22Rv1 (cell line): ENCODE results near the gene SPIC.

ENCODE experiments used
- H3K27ac ChIP-seq: fragments of 450-650 bp; 2 replicates; pipeline ENCODE4 v1.5.1; 2017
- ZFX ChIP-seq: fragments of 450-650 bp; IDR thresholded peaks from 2 replicates; pipeline ENCODE4 v1.6.1; 2017; ENCODE audit warnings: antibody characterized with exemption, borderline replicate concordance
- TF ChIP-seq, protein P1 (sequence below): fragments of 450-650 bp; IDR thresholded peaks from 2 replicates; pipeline ENCODE4 v1.5.1; 2017; ENCODE audit warnings: mild to moderate bottlenecking

Gene SPIC

DNA sequence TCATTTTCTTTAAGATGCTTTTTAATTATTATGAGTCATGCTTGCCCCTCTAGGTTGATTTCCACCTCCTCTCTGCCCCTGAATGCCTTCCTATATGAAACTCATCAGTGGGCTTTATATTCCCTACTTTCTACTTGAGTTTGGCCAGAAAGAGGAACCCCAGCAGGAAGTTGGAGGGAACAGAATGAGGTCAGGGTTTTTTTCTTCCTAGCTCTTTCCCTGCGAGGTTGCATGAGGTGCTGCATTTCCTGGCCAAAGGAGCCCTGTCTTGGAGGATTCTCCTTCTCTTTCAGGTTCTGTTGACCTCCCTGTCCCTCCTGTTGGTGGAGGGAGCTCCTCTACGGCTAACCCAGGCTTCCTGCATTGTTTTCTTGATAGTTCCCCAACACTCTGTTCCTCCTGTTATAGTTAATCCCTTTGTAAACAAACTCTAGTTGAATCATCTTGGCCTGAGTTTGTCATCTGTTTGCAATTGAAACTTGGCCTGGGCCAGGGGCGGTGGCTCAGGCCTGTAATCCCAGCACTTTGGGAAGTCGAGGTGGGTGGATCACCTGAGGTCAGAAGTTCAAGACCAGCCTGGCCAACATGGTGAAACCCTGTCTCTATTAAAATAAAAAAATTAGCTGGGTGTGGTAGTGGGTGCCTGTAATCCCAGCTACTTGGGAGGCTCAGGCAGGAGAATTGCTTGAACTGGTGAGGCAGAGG lies 15.3 kb upstream of the SPIC start:
- TF ChIP-seq, protein P1, sequence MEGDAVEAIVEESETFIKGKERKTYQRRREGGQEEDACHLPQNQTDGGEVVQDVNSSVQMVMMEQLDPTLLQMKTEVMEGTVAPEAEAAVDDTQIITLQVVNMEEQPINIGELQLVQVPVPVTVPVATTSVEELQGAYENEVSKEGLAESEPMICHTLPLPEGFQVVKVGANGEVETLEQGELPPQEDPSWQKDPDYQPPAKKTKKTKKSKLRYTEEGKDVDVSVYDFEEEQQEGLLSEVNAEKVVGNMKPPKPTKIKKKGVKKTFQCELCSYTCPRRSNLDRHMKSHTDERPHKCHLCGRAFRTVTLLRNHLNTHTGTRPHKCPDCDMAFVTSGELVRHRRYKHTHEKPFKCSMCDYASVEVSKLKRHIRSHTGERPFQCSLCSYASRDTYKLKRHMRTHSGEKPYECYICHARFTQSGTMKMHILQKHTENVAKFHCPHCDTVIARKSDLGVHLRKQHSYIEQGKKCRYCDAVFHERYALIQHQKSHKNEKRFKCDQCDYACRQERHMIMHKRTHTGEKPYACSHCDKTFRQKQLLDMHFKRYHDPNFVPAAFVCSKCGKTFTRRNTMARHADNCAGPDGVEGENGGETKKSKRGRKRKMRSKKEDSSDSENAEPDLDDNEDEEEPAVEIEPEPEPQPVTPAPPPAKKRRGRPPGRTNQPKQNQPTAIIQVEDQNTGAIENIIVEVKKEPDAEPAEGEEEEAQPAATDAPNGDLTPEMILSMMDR = no peak
- TF ChIP-seq ZFX = no peak
- H3K27ac ChIP-seq = peak overlapping the region; percentile 83

DNA sequence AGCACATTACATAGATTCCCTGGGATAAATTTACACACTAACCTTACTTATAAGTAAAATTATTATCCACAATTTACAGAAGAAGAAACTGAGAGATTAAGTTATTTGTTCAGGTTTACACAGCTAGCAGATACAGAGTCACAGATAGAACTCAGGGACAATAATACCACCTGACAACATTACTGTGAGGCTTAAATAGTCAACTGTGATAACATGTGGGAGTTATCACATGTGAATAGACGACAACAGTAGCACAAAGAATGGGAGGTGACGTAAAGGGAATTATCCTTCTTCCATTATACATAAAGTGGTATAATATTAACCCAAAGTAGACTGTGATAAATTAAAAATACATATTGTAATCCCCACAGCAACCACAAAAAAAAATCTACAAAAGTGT lies 6.2 kb upstream of the SPIC start:
- TF ChIP-seq ZFX = no peak
- TF ChIP-seq, protein P1 = no peak
- H3K27ac ChIP-seq = no peak overlapping the region

DNA sequence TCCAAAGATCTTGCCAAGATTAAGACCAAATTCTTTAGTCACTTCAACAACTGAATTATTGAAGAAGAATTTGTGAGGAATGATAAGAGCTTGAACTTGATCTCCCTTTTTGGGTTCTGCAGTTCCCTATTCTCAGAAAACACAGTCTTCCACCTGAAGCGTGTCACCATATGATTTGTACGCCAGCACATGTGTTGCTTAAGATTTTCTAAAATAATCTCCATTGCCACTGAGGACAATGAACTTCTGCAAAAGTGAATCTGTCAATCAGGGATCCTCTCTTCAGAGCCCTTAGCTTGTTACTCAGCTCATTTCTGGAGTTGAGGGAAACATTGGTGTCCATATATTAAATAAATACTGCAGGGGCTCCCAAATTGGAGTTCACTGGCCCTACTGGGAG lies 4.2 kb upstream of the SPIC start:
- peak overlapping the region; percentile 79 for H3K27ac ChIP-seq
- TF ChIP-seq ZFX = no peak
- TF ChIP-seq, protein P1 = no peak

DNA sequence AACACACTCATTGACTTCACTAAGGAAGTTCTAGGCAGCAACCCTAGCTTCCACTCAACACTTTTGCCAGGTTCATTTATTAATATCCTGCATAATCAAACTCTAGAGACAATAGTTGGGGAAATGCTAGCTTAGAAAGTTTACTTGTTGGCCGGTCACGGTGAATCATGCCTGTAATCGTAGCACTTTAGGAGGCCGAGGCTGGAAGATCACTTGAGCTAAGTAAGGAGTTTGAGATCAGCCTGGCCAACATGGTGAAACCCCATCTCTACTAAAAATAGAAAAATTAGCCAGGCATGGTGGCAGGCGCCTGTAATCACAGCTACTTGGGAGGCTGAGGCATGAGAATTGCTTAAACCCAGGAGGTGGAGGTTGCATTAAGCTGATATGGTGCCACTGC lies 3.3 kb upstream of the SPIC start:
- peak overlapping the region; percentile 79 for H3K27ac ChIP-seq

DNA sequence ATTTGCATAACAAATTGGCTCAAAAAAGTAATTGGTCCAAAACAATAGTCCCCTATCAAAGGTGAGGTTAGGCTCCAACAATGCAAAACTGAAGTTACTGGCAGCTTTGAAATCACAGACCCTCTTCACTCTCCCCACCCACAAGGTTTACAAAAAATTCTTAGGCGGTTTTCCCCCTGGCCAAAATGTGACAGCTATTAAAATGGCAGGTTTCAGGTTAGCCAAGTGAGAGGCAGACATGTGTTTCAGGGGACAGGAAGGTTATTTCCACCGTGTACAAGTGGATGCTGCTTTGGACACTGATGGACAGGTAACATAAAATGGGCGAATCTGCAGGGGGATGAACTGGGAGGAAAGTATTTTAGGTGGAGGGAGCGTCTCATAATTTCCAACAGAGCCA lies 888 bp upstream of the SPIC start:
- TF ChIP-seq, protein P1 = no peak
- no peak for TF ChIP-seq ZFX
- H3K27ac ChIP-seq = peak overlapping the region; percentile 79

DNA sequence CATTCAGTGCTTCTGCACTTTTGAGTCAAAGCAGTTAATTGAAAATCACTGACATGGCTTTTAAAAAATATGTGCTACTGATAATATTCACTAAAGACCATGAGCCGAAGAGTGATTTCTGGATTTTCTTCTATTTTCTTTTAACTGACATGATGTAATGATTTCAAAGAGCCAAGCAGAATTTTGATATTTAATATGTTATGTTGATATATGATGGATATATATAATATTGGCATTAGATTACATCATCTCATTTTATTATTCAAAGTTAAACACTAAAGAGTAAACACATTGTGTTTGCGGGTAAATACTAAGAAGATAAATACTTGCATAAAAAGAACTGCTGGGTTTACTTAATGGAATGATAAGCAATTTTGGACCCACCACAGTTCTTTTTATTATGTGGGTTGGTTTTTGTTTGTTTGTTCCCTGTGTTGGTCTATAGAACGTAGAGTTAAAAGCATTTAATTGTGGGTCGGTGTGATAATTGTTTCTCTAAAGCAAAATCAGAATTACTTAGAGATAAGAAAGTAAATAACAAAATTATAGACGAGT lies 692 bp downstream of the SPIC start:
- peak overlapping the region; percentile 79 for H3K27ac ChIP-seq
- no peak for TF ChIP-seq ZFX
- TF ChIP-seq, protein P1 = no peak

DNA sequence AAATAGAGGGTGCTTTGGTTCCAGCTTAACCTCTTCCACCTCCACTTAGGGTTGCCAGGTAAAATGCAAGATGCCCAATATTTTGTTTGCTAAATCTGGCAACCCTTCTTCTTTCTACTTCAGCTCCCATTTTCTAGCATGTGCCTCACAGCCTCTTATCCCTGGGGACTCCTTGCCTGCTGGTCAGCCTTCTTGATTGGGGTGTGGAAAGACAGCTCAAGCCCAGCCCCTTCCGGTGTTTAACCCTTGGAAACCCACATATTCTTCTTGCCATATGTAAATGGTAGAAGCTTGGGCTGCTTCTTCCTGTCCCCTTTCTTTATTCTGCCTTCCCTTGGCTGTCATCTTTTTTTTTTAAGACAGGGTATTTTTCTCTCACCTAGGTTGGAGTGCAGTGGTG lies 5.7 kb downstream of the SPIC start:
- H3K27ac ChIP-seq = peak overlapping the region; percentile 79
- TF ChIP-seq ZFX = no peak
- TF ChIP-seq, protein P1 = no peak
